Measurements from ENCODE around the gene ORC5.
A peak's percentile ranks its signal among the peaks of the same experiment; 100 is the strongest.
"Not testable (repeated sequence)": the region's sequence is repeated elsewhere in the genome, so short reads cannot be mapped to it uniquely, and the experiment has no call there.

ORC5 gene

GRCh38 chr7:104207731-104208420 lies at the start of gene ORC5:
Gene ORC5 (minus strand): TSS chr7:104208013. CDS start chr7:104207904, 109 bp downstream.
- DNase-seq = peak; percentile 58

DNA sequence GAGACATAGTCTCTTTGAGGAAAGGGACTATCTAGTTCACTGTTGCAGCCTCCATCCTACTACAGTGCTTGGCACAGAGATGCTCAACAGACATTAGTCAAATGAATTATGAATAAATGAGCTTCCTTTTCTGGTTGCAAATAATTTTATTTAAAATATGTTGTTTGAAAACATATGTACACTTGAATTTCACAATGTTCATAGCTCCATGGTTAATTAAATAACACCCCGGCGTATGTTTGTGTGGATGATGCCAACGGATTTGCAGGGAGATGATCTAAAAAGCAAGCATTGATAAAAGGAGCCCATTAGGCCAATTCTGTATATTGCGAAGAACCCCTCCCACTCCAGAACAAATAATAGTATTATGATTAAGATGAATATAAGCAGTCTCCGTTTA lies 47.8 kb upstream of the ORC5 start:
- no peak for DNase-seq

DNA sequence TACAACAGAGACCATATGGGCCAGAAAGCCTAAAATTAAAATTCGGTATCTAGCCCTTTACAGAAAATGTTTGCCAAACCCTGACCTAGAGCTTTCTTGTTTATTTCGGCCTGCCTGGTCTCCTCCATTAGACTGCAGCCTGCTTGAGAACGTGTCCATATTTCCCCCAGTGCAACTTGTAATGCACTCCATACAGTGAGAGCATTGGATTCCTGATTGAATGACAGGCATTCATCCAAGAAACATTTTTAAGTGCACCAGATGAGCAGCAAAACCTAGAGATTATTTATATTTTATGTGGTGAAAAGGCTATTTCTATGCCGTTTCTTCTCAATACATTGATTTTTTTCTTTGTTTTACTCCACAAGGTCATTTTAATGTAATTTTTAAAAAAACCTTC lies 47.4 kb upstream of the ORC5 start:
- DNase-seq = no peak

- no peak for DNase-seq
Observed at GRCh38 chr7:104254696-104255095, 46.9 kb upstream of the ORC5 start.

GRCh38 chr7:104252409-104253134 lies 44.8 kb upstream of the ORC5 start:
- no peak for DNase-seq

- DNase-seq = no peak
Observed at GRCh38 chr7:104242638-104243037, 34.8 kb upstream of the ORC5 start.

GRCh38 chr7:104241538-104242209 lies 33.9 kb upstream of the ORC5 start:
- no peak for DNase-seq

DNA sequence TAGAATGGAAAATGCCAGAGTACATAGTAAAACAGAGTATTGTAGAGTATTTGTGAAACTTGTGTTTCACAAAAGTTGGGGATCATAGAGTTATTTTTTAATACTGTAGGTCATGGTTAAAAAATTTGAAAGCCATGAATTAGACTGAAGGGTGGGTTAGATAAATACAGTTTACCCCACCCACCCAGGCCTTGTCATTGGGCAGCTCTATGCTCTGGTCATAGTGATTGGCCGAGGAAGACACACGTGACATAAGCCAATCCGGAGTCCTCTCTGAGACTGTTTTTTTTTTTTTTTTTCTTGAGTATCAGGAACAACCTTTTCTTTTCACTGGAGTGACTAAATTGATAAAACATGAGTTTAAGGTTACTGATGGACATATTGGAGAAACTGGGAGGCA lies 33.3 kb upstream of the ORC5 start:
- DNase-seq = no peak

DNA sequence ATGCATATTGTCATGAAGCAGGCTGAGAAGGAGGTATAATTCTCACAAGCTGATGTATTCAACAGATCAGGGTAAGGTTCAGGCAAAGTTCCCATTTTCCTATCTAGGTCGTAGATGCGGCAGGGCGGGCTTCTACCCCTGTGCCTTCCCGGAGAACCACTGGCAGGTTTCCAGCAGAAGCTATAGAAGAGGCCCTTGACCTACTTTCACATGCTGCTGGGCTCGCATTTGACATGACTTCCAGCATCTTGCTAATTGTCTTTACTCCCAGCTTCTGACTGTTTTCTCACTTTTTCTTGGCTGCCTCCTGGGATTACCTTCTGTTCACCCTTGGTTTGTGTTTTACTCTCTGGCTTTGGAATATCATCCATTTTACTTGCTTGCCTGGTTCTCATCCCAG lies 32.6 kb upstream of the ORC5 start:
- no peak for DNase-seq

DNA sequence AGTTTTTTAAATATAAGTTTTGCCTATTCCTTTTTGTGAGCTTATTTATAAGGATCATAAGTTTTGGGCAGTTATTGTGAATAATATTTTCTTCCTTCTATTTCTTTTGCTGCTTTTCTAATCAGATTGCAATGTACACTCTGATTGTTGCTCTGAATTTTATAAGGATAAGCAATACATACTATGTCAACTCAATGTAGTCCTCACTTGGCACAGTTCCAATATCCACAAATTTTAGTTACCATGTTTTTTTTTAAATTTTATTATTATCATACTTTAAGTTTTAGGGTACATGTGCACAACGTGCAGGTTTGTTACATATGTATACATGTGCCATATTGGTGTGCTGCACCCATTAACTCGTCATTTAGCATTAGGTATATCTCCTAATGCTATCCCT lies 27.2 kb upstream of the ORC5 start:
- not testable (repeated sequence) for DNase-seq

GRCh38 chr7:104231054-104232046 lies 23.5 kb upstream of the ORC5 start:
- DNase-seq = no peak

DNA sequence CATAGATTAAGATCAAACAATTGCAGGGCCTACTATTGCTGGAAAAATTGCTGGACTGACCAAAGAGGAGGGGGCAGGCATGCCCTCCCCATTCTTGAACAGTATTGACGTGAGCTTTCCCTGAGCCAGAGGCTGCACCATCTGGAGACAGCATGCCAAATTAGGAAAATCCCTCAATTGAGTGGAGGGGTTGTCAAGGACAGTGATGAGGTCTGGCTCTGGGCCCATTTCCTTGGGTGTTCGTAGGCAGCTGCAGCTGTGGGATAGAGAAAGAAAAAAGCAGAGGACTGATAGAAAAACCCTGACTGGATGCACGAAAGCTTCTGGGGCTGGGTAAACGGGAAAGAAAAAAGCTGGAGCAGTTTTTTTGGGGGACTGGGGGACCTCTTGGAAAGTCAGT lies 22.8 kb upstream of the ORC5 start:
- no peak for DNase-seq

- no peak for DNase-seq
Observed at GRCh38 chr7:104228442-104228841, 20.6 kb upstream of the ORC5 start.

- no peak for DNase-seq
Observed at GRCh38 chr7:104225451-104225850, 17.6 kb upstream of the ORC5 start.

GRCh38 chr7:104217620-104218019 lies 9.8 kb upstream of the ORC5 start:
- no peak for DNase-seq

GRCh38 chr7:104209063-104209462 lies 1.2 kb upstream of the ORC5 start:
- no peak for DNase-seq

GRCh38 chr7:104208421-104208780 lies 588 bp upstream of the ORC5 start:
- DNase-seq = no peak

GRCh38 chr7:104207348-104207730 lies 474 bp downstream of the ORC5 start:
- DNase-seq = no peak

DNA sequence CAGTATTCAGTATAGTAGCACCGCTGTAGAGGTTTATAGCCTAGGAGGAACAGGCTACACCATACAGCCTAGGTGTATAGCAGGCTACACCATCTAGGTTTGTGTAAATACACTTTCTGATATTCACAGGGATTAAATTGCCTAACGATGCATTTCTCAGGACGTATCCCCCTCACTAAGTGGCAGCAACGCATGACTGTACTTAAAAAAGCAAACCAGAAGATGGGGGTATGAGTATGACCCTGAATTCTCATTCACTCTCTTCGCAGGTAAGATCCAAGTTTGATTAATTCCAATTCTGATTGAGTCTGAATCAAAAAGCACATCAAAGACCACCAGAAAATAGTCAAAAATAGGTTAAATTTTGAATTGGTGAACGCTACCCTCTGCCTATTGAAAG lies 972 bp downstream of the ORC5 start:
- peak; percentile 10 for DNase-seq

- DNase-seq = no peak
Observed at GRCh38 chr7:104198673-104199278, 9.0 kb downstream of the ORC5 start.

DNA sequence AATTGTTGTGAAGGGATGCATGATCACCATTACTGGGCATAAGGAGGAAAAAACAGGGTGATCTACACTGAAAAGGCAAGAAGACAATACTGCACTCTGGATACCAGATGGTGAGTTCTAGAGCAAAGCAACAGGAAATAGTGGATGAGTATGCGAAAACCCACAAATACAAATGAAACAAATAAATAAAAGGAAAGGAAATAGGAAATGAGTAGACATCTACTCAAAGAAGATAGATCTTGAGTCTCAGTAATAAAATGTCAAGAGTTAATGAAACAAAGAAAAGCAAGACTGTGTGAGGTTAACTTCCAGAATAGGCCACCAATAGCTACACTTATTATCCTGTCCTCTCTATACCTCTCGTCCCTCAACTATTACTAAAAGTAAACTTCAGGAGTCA lies 11.7 kb downstream of the ORC5 start:
- DNase-seq = no peak

GRCh38 chr7:104192434-104192833 lies 15.4 kb downstream of the ORC5 start:
- DNase-seq = no peak

- DNase-seq = no peak
Observed at GRCh38 chr7:104185346-104185745, 22.5 kb downstream of the ORC5 start.
